Central memory CD8-positive, alpha-beta T cell (primary cell): Measurements from ENCODE around the gene BANK1.

Source experiments
- ATAC-seq: fragments of 150-1000 bp; cut with Tn5 transposase; replicated peaks from 2 replicates; pipeline ENCODE4 v1.10.0; 2022; ENCODE audit warnings: mild to moderate bottlenecking, moderate FRiP score, moderate number of reproducible peaks; ENCODE audit not compliant: poor library complexity, severe bottlenecking; ENCODE audit errors: extremely low read depth
- DNase-seq, 2 donors: peaks; one replicate each; pipeline ENCODE4 v3.0.0; 2021; ENCODE audit warnings: low spot score in 2 of 2
- H3K27ac Mint-ChIP-seq: one replicate; pipeline ENCODE4 v1.8.0; 2022; ENCODE audit warnings: low read depth, mild to moderate bottlenecking, moderate library complexity, mixed read lengths
- H3K27me3 Mint-ChIP-seq: one replicate; pipeline ENCODE4 v1.8.0; 2022; ENCODE audit warnings: mixed read lengths
- H3K36me3 Mint-ChIP-seq: one replicate; pipeline ENCODE4 v1.8.0; 2022; ENCODE audit warnings: mild to moderate bottlenecking, moderate library complexity, mixed read lengths; ENCODE audit not compliant: insufficient read depth
- H3K4me1 Mint-ChIP-seq: one replicate; pipeline ENCODE4 v1.8.0; 2022; ENCODE audit warnings: mixed read lengths
- H3K4me3 Mint-ChIP-seq: one replicate; pipeline ENCODE4 v1.8.0; 2022; ENCODE audit warnings: mild to moderate bottlenecking, moderate library complexity, mixed read lengths
- H3K9me3 Mint-ChIP-seq: one replicate; pipeline ENCODE4 v1.8.0; 2022; ENCODE audit warnings: mixed read lengths

BANK1 gene

DNA sequence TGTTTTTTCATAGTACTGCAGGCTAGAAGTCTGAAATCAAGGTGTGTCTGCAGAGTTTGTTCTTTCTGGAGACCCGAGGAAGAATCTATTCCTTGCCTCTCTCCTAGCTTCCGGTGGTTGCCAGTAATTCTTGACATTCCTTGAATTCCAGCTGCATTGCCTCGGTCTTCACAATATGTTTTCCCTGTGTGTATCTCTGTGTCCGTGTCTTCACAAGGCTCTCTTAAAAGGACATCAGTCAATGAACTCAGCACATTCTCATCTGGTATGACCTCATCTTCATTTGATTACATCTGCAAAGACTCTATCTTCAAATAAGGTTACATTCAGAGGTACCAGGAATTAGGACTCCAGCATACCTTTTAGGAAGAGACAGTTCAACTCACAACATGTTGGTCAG, 163.4 kb downstream of the BANK1 start:
- H3K36me3 Mint-ChIP-seq = peaks cover 2% of the 10 kb centered on the region
- no peak for ATAC-seq
- no peaks in the 10 kb centered on the region for H3K4me1 Mint-ChIP-seq
- no peaks in the 10 kb centered on the region for H3K9me3 Mint-ChIP-seq
- H3K27me3 Mint-ChIP-seq = no peaks in the 10 kb centered on the region
- H3K27ac Mint-ChIP-seq = no peak overlapping the region
- no peak overlapping the region for H3K4me3 Mint-ChIP-seq
- DNase-seq = no peak

DNA sequence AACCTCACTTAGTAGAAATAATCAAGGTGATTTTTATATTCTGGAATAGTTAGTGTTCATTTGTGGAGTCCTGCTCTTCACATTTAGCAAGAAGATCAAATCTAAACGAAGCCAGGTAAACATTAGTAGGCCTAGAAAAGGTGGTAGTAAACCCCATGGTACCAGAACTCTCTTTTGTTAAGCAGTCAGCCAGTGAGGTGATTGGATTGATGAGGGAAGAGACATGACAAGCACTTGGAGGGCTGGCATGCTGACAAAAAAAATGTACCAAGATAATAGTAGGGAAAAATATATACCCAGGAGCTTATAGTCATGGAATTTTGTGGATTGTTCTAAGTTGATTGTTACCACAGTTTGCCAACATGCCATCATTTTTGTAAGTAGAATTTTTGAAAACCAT, 163.8 kb downstream of the BANK1 start:
- H3K9me3 Mint-ChIP-seq = no peaks in the 10 kb centered on the region
- H3K4me3 Mint-ChIP-seq = no peak overlapping the region
- H3K27ac Mint-ChIP-seq = no peak overlapping the region
- DNase-seq (no peak), ATAC-seq (no peak)
- H3K27me3 Mint-ChIP-seq = no peaks in the 10 kb centered on the region
- H3K36me3 Mint-ChIP-seq = peaks cover 2% of the 10 kb centered on the region
- no peaks in the 10 kb centered on the region for H3K4me1 Mint-ChIP-seq

DNA sequence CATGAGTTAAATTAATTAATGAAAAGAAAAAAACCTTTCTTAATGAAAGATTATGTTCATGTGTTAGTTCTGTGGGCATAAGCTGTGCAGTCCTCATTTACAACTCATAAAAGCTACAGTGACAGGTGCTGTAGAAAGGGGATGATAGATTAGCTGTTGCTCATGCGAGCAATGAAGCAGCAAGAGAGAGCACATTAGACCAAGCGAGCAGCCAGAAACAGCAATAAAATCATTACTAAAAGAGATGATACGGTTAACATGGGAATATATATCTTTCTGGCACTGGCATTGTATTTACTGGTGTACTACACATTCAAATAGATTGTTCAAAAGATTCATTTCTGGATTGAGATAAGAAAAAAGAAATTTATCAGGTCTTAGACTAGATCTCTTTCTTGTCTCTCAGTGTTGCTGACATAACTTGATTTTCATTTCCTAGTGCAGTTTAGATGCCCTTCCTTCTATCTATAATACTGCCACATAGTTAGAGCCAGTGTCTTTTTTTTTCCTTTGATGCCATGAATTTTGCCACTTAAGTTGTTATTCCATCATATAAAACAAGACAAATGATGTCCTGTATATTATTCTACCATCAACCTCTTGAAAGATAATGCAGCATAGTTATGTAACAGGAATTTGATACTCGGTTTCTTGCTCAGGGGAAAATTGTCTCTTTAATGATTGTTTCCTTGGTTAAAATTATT, 164.6 kb downstream of the BANK1 start:
- ATAC-seq (no peak), DNase-seq (no peak)
- Mint-ChIP-seq H3K4me1 (no peaks in the 10 kb centered on the region), H3K27ac (no peak overlapping the region), H3K27me3 (no peaks in the 10 kb centered on the region), H3K4me3 (no peak overlapping the region), H3K9me3 (no peaks in the 10 kb centered on the region), H3K36me3 (peaks cover 2% of the 10 kb centered on the region)

DNA sequence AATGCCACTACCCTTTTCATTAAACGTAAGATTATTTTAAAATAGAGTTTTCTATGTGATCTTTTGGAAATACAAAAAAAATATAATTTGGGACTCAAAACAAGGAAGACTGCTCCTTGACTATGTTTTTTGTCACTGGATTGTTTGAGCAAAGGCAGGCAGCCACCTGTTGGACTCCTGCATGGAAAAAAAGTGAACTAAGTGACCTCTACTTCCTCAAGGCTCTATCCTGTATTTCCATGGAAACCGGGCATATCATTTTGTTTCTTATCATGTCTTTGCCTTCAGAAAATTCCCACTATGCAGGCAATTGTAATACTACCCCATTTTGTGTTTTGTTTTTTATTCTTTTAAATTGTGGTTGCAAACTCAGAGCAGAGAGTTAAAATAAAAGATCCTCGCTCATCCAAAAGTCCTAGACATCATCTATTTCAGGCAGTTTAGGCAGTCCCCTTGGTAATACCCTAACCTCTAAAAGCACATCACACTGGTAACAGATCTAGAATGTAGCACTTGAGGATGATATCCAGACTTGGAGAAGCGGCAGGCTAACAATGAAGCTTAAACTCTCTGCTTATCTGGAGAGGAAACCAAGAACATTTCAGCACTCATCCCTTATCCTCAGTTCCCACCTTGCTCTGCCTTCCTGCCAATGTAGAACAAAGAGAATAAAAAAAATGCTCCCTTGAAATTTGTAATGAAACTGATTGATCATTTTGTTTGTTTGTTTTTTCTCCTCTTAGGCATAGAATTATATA, 165.7 kb downstream of the BANK1 start:
- Mint-ChIP-seq H3K36me3 (peaks cover 2% of the 10 kb centered on the region), H3K9me3 (no peaks in the 10 kb centered on the region), H3K27ac (no peak overlapping the region), H3K4me3 (no peak overlapping the region), H3K4me1 (no peaks in the 10 kb centered on the region), H3K27me3 (no peaks in the 10 kb centered on the region)
- DNase-seq (no peak), ATAC-seq (no peak)

DNA sequence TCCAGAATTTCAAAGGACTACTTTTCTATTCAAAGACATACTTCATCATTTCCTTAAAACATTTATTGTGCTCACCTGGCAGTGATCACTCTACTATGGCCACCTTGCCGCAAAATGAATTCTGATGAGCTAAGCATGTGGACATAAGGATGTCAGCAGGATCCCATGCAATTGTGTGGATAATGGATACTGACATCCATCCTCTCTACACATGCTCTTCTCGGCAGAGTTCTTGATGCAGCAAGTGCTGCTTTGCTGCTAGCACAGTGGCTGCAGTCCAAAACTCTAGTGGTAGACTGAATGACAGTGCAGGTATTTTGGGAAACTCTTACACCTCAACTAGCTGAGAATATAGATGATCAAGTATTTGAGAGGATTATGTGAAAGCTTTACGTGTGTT, 168.0 kb downstream of the BANK1 start:
- no peaks in the 10 kb centered on the region for H3K27me3 Mint-ChIP-seq
- no peak for ATAC-seq
- H3K27ac Mint-ChIP-seq = no peak overlapping the region
- no peak for DNase-seq
- H3K4me1 Mint-ChIP-seq = no peaks in the 10 kb centered on the region
- no peaks in the 10 kb centered on the region for H3K9me3 Mint-ChIP-seq
- no peak overlapping the region for H3K4me3 Mint-ChIP-seq
- H3K36me3 Mint-ChIP-seq = peaks cover 3% of the 10 kb centered on the region

DNA sequence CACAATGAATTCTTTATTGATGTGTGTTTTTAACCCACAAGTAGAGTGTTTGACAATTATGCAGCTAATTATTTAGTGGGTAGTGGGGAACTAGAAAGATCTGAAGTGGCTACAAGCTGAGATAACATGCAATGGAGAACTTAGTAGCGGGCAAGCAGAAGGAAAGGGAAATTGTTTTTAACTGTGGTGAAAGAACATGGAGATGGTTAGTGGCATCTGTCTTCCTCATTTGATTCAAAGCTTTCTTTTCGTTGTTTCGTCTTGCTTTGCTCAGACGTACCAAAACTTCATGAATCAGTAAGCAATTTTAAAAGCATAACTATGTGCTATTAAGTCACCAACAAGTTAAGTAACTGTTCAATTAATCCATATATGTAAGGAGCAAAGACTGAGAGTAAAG, 169.9 kb downstream of the BANK1 start:
- H3K9me3 Mint-ChIP-seq = no peaks in the 10 kb centered on the region
- DNase-seq (no peak), ATAC-seq (no peak)
- no peaks in the 10 kb centered on the region for H3K4me1 Mint-ChIP-seq
- H3K27ac Mint-ChIP-seq = no peak overlapping the region
- peaks cover 3% of the 10 kb centered on the region for H3K36me3 Mint-ChIP-seq
- H3K27me3 Mint-ChIP-seq = no peaks in the 10 kb centered on the region
- no peak overlapping the region for H3K4me3 Mint-ChIP-seq

DNA sequence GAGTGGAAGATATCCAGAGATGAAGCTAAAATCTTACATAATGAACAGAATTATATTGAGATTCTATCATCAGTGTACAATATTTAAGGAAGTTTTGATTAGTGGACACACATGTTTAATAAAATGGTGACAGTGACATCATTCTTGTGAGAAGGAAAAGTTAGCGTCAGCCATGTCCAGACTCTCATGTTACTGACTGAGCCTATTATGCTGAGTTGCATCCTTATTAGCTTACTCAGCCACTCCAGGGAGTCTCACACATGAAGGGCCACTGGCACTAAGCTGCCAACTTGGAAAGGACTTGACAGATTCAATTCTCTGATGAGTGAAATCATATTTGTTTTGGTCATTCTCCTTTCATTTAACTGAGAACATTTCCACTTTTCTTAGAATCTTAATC, 170.6 kb downstream of the BANK1 start:
- H3K4me1 Mint-ChIP-seq = no peaks in the 10 kb centered on the region

DNA sequence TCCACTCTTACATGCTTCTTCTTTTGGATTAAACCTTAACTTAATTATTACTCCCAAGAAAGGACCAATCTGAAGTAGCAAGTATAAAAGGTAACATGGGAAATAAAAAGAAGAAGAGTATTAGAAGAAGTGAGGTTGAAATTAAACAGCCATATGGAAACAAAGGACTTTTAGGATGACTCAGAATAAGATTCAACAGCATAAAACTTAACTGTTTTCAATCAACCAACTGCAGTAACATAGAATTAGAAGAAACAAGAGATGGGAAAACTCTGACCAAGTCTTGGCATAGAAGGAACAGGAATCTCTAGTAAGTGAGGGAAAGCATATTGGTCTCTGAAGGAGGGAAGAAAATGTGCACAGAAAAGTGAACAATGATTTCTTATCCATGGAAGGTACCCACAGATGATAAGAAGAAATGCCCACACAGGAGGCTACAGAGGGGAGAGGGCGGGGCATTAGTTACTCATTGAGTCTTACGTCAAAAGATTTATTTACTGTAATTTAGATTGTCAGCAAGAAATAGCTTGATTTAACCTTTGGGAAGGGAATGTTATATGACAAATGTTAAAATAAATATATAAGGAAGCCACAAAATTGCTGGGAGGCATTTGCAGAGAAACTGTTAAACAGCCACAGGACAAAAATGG, 177.3 kb downstream of the BANK1 start:
- Mint-ChIP-seq H3K9me3 (no peaks in the 10 kb centered on the region), H3K27ac (no peak overlapping the region), H3K4me1 (no peaks in the 10 kb centered on the region), H3K4me3 (no peak overlapping the region), H3K36me3 (peaks cover 2% of the 10 kb centered on the region), H3K27me3 (no peaks in the 10 kb centered on the region)
- DNase-seq (no peak), ATAC-seq (no peak)

More for the DNA sequence above, 170.6 kb downstream of the BANK1 start:
- peaks cover 3% of the 10 kb centered on the region for H3K36me3 Mint-ChIP-seq
- DNase-seq (no peak), ATAC-seq (no peak)
- H3K4me3 Mint-ChIP-seq = no peak overlapping the region
- no peaks in the 10 kb centered on the region for H3K27me3 Mint-ChIP-seq
- H3K9me3 Mint-ChIP-seq = no peaks in the 10 kb centered on the region
- no peak overlapping the region for H3K27ac Mint-ChIP-seq

DNA sequence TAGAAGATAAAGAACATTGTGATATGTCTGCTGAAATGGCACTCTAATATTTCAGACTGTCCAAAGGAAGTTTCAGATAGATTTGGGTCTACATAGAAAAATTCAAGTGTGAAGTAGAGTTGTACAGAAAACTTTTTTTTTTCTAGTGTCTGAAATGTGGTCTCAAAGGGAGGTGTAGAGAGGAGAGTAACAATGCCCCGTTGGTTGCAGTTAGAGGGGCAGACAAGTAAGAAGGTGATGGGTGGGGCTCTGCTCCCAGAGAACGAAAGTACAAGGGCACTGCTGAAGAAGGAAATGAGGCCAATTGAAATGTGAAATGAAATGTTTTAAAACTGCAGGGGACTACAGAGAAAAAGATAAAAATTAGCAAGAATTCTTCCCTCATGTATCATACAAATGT, 177.8 kb downstream of the BANK1 start:
- ATAC-seq (no peak), DNase-seq (no peak)
- Mint-ChIP-seq H3K27ac (no peak overlapping the region), H3K36me3 (peaks cover 2% of the 10 kb centered on the region), H3K4me1 (no peaks in the 10 kb centered on the region), H3K27me3 (no peaks in the 10 kb centered on the region), H3K9me3 (no peaks in the 10 kb centered on the region), H3K4me3 (no peak overlapping the region)

DNA sequence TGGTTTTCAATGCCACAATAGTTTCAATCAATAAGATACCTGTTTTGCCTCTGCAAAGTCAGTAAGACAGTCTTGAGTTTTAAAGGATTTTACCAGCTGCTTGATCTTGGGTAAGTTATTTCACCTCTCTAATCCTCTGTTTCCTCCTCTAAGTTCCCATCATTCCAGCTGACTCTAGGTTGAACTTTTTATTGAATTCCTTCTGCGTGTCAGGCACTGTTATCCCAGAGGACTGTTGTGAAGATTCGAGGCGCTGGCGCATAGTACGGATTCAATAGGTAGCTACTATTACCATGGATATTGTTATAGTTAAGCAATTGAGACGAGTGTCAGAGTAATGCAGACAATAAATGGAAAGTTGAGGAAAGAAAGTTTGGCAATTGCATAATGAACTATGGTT, 179.4 kb downstream of the BANK1 start:
- DNase-seq = no peak
- Mint-ChIP-seq H3K27me3 (no peaks in the 10 kb centered on the region), H3K9me3 (no peaks in the 10 kb centered on the region), H3K4me3 (no peak overlapping the region), H3K36me3 (peaks cover 2% of the 10 kb centered on the region), H3K4me1 (no peaks in the 10 kb centered on the region), H3K27ac (no peak overlapping the region)
- no peak for ATAC-seq

DNA sequence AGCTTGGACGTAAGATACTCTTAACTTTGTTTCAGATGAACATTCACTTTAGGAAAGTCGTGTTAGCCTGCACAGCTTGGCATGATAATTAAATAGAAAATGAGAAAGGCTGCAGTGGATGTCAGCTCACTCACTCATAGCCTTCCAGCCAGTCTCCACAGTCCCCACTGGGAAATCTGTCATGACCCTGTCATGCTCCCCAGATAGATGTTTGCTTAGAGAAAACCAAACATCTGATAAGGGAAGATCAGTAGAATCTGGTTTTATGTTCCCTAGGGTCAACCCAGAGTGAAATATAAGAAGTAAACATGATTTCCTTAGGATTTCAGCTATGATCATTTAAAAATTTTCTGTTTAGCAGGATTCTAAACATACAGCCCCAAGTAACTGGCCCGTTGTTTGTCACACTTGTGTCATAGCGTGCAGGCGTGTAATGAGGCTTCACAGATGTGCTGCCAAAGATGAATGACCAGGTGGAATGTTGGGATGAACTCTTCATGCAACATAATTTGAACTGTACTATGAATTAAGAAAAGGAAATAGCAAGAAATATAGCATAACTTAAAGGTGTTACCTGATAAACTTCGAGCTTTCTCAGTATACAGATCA, 180.1 kb downstream of the BANK1 start:
- Mint-ChIP-seq H3K36me3 (peaks cover 2% of the 10 kb centered on the region), H3K9me3 (no peaks in the 10 kb centered on the region), H3K27ac (no peak overlapping the region), H3K4me3 (no peak overlapping the region), H3K4me1 (no peaks in the 10 kb centered on the region), H3K27me3 (no peaks in the 10 kb centered on the region)
- ATAC-seq (no peak), DNase-seq (no peak)

DNA sequence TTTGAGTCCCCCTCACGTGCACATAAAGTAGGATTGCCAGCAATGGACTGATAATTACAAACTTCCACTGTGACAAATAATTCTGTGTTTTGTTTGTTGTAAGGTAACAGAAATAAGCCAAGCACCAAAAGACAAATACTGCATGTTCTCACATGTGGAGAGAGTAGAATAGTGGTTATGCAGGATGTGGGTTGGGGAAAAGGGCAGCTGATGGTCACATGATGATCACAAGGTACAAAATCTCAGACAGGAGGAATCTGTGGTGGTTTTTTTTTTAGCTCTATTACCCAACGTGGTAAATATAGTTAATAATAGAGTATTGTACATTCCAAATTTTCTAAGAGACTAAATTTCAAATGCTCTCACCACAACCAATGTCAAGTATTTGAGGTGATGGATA, 182.3 kb downstream of the BANK1 start:
- Mint-ChIP-seq H3K27me3 (no peaks in the 10 kb centered on the region), H3K4me1 (no peaks in the 10 kb centered on the region), H3K27ac (no peak overlapping the region), H3K9me3 (no peaks in the 10 kb centered on the region), H3K4me3 (no peak overlapping the region), H3K36me3 (peaks cover 2% of the 10 kb centered on the region)
- DNase-seq (no peak), ATAC-seq (no peak)
